ENCODE measurements around the gene CAPN15. TPM values are rescaled to one million over a fixed set of nuclear protein-coding genes. Genes with fewer than 3 reads are reported as not detected.
A peak's percentile ranks its signal among the peaks of the same experiment; 100 is the strongest.

The CAPN15 gene
- total and polyA plus RNA-seq, 9 of the 15 experiments (the other 6 are each of a cell fraction or from before 2014, with no cell fraction given), result 0.62 to 111 (median 14.2) TPM

DNA sequence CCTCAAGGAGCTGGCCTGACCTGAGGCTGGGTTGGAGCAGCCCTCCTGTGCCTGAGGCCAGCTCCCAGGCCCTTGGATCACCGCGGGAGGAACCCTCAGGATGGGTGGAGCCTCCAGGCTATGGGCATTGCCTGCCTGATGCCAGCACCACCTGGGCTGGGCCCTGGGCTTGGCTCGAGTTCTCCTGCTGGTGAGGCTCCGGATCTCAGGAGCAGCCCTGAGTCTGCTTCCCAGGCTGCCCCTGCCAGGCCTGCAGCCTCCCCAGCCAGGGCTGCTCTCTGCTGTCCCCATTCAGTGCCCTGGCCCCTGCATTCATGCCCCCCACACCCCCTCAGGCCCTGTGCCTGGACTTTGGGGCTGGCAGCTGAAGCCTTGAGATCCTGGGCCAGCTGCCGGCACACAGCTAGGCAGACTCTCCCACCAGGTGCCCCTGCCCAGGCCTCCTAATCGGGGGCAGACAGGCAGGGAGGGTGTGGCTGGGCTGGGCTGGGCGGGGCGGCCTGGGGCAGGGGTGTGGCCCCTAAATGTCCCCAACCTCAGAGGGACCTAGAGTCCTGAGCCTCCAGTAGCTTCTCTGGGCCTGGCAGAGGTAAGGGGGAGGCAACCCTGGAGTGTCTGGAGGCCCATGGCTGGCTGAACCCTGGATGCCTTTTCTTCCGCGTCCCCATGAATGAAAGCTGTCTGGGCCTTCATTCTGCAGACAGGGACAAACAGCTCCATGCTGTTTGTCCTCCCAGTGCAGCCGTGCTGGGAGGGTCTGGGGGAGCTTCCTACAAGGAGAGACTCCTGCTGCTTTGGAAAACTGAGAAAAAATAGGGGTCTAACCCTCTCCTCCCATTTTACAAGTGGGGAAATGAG, 41.1 kb downstream of the CAPN15 start (continued):
- TF ChIP-seq BMI1 (IDR thresholded peaks at IDR 0.05; ENCODE audit: low read length) (no peak), HDAC2 (IDR thresholded peaks at IDR 0.05) (no peak), ZNF830 (CRISPR knock-in tag; IDR thresholded peaks at IDR 0.05) (no peak), TCF3 (CRISPR knock-in tag; IDR thresholded peaks at IDR 0.05) (peak; percentile 68), RBBP5 (IDR thresholded peaks at IDR 0.05; ENCODE audit: borderline replicate concordance, insufficient read depth, low read length, poor library complexity, severe bottlenecking) (no peak), MTA3 (IDR thresholded peaks at IDR 0.05; ENCODE audit: borderline replicate concordance) (no peak), KDM5B (IDR thresholded peaks at IDR 0.05; ENCODE audit: insufficient replicate concordance, low read depth, low read length) (peak; percentile 38), FOXA1 (IDR thresholded peaks at IDR 0.05; ENCODE audit: borderline replicate concordance) (no peak), ZNF224 (CRISPR knock-in tag; IDR thresholded peaks at IDR 0.05) (no peak), MTA2 (IDR thresholded peaks at IDR 0.05; ENCODE audit: low read depth) (peak; percentile 36; the same call in 1 of the 2 replicates), CEBPG (CRISPR knock-in tag; IDR thresholded peaks at IDR 0.05) (no peak), CEBPG (tag; conservative IDR thresholded peaks at IDR 0.05 in 1 of 2, IDR thresholded peaks at IDR 0.05 in 1 of 2) (no peak), POLR2A (conservative IDR thresholded peaks at IDR 0.05) (0 out of 2 replicates have a peak, but pooled peaks have one; percentile 30), SETDB1 (IDR thresholded peaks at IDR 0.05; ENCODE audit: low read length) (no peak), C11orf30 (IDR thresholded peaks at IDR 0.05; ENCODE audit: low read depth) (no peak), ZKSCAN1 (IDR thresholded peaks at IDR 0.05; ENCODE audit: low read depth, low read length) (0 out of 2 replicates have a peak, but pooled peaks have one; percentile 14), NR2C1 (IDR thresholded peaks at IDR 0.05) (no peak), NR2C1 (tag; IDR thresholded peaks at IDR 0.05) (no peak), ZFX (CRISPR knock-in tag; IDR thresholded peaks at IDR 0.05) (peak; percentile 29; the same call in 1 of the 2 replicates), ZNF444 (CRISPR knock-in tag; IDR thresholded peaks at IDR 0.05) (no peak), SMAD3 (CRISPR knock-in tag; conservative IDR thresholded peaks at IDR 0.05) (no peak), ZNF717 (CRISPR knock-in tag; IDR thresholded peaks at IDR 0.05) (no peak), KAT7 (CRISPR knock-in tag; IDR thresholded peaks at IDR 0.05; ENCODE audit: borderline replicate concordance) (no peak)
- TF ChIP-seq, protein P1, sequence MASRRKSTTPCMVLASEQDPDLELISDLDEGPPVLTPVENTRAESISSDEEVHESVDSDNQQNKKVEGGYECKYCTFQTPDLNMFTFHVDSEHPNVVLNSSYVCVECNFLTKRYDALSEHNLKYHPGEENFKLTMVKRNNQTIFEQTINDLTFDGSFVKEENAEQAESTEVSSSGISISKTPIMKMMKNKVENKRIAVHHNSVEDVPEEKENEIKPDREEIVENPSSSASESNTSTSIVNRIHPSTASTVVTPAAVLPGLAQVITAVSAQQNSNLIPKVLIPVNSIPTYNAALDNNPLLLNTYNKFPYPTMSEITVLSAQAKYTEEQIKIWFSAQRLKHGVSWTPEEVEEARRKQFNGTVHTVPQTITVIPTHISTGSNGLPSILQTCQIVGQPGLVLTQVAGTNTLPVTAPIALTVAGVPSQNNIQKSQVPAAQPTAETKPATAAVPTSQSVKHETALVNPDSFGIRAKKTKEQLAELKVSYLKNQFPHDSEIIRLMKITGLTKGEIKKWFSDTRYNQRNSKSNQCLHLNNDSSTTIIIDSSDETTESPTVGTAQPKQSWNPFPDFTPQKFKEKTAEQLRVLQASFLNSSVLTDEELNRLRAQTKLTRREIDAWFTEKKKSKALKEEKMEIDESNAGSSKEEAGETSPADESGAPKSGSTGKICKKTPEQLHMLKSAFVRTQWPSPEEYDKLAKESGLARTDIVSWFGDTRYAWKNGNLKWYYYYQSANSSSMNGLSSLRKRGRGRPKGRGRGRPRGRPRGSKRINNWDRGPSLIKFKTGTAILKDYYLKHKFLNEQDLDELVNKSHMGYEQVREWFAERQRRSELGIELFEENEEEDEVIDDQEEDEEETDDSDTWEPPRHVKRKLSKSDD (conservative IDR thresholded peaks at IDR 0.05; ENCODE audit: low read length), result no peak
- TF ChIP-seq, protein P2, sequence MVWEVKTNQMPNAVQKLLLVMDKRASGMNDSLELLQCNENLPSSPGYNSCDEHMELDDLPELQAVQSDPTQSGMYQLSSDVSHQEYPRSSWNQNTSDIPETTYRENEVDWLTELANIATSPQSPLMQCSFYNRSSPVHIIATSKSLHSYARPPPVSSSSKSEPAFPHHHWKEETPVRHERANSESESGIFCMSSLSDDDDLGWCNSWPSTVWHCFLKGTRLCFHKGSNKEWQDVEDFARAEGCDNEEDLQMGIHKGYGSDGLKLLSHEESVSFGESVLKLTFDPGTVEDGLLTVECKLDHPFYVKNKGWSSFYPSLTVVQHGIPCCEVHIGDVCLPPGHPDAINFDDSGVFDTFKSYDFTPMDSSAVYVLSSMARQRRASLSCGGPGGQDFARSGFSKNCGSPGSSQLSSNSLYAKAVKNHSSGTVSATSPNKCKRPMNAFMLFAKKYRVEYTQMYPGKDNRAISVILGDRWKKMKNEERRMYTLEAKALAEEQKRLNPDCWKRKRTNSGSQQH (CRISPR knock-in tag; IDR thresholded peaks at IDR 0.05), result no peak

All from K562 (cell line).